ENCODE measurements around the gene ZFTA.

GRCh38 chr11:63762654-63763495 is 5.7 kb downstream of the ZFTA start:
- TF ChIP-seq CTCF (IDR thresholded peaks at IDR 0.05) = no peak
- no peak for TF ChIP-seq POLR2A (IDR thresholded peaks at IDR 0.05)
- no peak for TF ChIP-seq POLR2AphosphoS5 (IDR thresholded peaks at IDR 0.05)

All from prostate gland (tissue), 2 donors.